ENCODE results near the gene NECTIN1. TPM values are rescaled to one million over a fixed set of nuclear protein-coding genes. Genes with fewer than 3 reads are reported as not detected.

NECTIN1 gene
- total RNA-seq, 1 experiment from 2014 or later: 1.1 TPM

- no peak for DNase-seq (ENCODE audit: low read depth)
- in situ Hi-C loops (cut with HindIII; ENCODE audit: low pct_unique_long_range_greater_than_20kb, low sequenced_read_pairs): no loop called here
These were observed 90.1 kb downstream of the NECTIN1 start for GRCh38 chr11:119638851-119639250.

DNA sequence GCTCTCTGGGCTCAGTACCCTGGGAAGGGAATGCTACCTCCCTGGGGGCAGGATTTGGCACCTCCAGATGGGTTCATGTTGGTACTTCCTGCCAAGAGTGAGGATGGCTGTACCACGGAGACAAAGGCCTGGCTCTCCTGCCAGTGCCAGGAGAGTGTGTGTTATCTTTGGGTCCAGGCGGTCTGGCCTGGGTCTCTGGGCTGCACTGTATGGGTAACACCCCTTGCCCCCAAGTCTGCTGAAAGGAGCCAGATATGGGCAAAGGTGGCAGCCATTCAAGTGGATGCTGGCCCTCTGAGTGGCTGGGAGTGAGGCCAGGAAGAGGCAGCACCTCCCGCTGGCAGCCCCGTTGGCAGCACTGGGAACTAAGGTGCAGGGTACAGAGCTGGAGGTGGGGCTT, 91.5 kb downstream of the NECTIN1 start:
- DNase-seq (ENCODE audit: low read depth): no peak
- in situ Hi-C loops (cut with HindIII; ENCODE audit: low pct_unique_long_range_greater_than_20kb, low sequenced_read_pairs): no loop called here

- in situ Hi-C loops (cut with HindIII; ENCODE audit: low pct_unique_long_range_greater_than_20kb, low sequenced_read_pairs): no loop called here
These were observed 93.2 kb downstream of the NECTIN1 start for GRCh38 chr11:119635776-119636175.

DNA sequence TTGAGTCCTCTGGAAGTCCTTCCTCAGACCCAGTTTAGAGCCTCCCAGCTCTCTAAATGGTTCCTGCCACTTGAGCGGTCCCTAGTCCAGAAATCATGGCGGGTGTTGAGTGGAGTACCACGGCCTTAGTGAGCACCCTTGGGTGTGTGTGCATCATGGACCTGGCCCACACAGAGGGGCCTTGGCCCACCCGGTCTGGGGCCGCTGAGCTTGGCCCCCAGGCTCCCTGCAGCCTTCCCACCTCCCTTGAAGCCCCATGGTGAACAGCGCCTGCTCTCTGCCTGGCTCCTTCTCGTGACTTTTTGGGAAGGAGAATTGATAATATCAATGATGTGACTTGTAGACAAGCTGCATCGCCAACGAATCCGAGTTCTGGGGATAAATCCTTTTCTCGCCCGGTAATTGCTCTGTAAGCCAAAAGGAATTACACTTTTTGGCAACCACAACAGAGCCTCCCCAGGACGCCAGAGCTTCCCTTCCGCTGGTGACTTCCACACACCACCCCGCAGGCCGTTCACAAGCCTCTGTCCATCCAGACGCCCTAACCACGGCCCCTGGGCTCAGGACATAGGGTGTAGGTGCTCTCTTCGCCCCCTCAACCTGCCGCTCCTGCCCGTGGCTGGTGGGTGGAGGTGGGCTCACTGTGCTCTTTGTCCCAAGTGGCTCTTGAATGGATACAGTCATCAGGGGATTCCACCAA, 93.8 kb downstream of the NECTIN1 start:
- DNase-seq (ENCODE audit: low read depth): no peak
- in situ Hi-C loops (cut with HindIII; ENCODE audit: low pct_unique_long_range_greater_than_20kb, low sequenced_read_pairs): no loop called here

More at GRCh38 chr11:119635776-119636175, 93.2 kb downstream of the NECTIN1 start:
- no peak for DNase-seq (ENCODE audit: low read depth)

DNA sequence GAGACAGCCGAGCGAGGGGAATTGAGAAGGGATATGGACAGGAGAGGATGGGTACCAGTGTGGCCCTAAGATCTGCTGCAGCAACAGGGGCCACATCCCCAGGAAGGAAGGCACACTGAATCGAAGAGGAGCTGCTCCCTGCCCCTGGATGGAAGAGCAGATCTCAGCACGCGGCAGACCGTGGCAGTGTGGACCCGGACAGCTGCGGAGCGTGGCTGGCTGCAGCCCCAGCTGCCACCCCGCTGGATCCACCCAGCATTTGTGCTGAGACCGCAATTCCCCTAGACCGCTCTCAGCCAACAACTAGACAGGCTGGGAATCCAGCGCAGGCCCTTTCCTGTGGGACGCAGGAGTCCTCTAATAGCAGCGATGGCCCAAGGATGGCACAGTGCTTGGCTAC, 94.7 kb downstream of the NECTIN1 start:
- in situ Hi-C loops (cut with HindIII; ENCODE audit: low pct_unique_long_range_greater_than_20kb, low sequenced_read_pairs): no loop called here
- DNase-seq (ENCODE audit: low read depth): no peak

DNA sequence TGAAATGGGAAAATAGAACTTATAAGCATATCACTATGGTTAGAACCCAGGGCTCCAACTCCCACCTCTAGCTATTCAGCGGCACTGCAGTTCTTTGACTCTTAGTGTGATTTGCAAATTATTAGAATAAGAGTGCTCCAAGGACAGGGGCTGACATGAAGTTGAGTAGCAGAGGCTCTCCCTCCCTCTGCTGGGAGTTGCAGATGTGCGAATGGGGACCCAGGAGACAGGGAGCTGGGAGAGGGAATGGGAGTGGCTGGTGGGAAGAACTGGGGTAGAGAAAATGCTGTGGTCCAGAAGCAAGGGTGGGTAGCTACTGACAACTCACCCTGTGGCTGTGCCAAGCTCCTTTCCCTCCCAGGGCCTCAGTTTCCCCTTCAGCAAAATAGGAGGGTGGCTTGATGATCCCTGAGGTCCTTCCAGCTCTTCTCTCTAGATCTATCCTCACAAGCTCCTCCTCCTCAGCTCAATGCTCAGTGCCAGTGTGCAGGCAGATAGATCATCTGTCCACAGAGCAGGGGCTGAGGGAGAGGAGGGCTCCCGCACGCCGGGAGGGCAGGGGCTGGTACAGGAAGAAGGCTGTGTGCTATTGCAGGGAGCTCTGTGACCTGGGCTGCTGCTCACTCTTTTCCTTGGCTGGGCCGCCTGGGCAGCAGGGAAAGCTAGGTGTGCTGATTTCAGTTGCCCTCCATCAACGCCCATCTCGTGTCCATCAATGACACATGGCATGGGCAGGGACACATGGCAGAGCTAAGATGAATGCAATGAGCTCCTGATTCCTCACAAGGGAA, 99.0 kb downstream of the NECTIN1 start:
- DNase-seq (ENCODE audit: low read depth): no peak
- in situ Hi-C loops (cut with HindIII; ENCODE audit: low pct_unique_long_range_greater_than_20kb, low sequenced_read_pairs): no loop called here

GRCh38 chr11:119629085-119629484, 99.9 kb downstream of the NECTIN1 start:
- DNase-seq (ENCODE audit: low read depth): no peak
- in situ Hi-C loops (cut with HindIII; ENCODE audit: low pct_unique_long_range_greater_than_20kb, low sequenced_read_pairs): no loop called here

- DNase-seq (ENCODE audit: low read depth): no peak
- in situ Hi-C loops (cut with HindIII; ENCODE audit: low pct_unique_long_range_greater_than_20kb, low sequenced_read_pairs): no loop called here
These were observed 101.7 kb downstream of the NECTIN1 start for GRCh38 chr11:119627286-119627685.

GRCh38 chr11:119626871-119627270, 102.1 kb downstream of the NECTIN1 start:
- in situ Hi-C loops (cut with HindIII; ENCODE audit: low pct_unique_long_range_greater_than_20kb, low sequenced_read_pairs): no loop called here

DNA sequence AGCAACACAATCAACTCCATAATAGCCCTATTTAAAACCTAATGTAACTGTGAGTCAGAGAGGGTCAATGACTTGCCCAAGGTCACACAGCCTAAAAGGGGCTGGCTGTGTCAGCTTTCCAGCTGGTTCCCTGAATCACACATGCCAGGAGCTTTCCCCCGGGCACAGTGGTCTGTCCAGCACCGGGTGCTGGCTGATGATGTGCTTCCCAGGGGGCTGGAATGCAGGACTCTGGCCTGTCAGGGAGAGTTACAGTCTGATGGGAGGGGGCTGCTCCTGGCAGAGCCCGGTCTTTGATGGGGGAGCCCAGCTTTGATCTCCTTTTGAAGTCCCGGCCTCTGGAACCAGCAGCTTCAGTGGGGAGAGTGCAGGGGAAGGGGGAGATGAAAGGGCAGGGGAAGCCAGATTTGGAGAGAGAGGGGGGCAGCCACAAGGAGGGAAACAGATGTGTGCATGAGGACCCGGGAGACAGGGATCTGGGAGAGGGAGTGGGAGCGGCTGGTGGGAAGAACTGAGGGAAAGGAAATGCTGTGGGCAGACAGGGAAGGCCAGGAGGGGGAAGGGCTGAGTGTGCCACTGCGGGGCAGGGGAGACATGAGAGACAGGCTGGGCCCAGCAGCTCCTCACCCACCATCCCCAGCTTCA, 102.7 kb downstream of the NECTIN1 start:
- in situ Hi-C loops (cut with HindIII; ENCODE audit: low pct_unique_long_range_greater_than_20kb, low sequenced_read_pairs): no loop called here
- DNase-seq (ENCODE audit: low read depth): no peak

More at GRCh38 chr11:119626871-119627270, 102.1 kb downstream of the NECTIN1 start:
- DNase-seq (ENCODE audit: low read depth): no peak

DNA sequence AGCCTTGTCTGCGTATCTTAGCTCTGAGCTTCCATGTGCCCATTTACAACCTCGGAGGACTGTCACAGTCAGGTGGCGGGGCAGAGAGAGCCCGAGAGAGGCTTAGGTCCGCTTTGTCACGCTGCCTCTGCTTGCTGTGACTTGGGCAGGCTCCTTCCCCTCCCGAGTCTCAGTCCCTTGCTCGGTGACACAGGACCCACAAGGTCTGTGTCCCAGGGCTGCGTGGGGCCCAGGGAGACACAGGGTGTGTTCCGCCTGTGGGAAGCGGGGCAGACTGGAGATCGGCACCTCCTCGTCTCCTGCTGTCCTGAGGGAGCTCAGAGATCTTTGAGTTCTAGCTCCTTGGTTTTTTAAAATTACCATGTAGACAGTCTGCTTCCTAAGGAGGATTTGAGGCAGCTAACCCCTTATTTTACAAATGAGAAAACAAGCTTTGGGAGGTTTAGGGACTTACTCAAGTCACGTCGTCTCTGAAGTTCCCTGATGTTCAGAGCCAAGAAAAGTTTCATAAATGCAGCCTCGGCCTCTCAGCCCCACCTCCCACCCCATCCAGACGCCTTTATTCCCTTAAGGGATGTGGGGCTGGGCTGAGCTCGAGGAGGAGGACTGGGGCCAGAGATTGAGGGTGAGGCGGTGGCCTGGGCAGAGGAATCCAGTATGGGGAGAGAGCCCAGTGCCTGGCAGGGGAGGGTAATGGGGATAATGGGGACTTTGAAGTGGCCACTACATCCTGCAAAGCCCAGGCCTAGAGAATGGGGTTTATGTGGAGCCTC, 103.6 kb downstream of the NECTIN1 start:
- in situ Hi-C loops (cut with HindIII; ENCODE audit: low pct_unique_long_range_greater_than_20kb, low sequenced_read_pairs): no loop called here
- no peak for DNase-seq (ENCODE audit: low read depth)

GRCh38 chr11:119624629-119625028, 104.4 kb downstream of the NECTIN1 start:
- DNase-seq (ENCODE audit: low read depth): no peak
- in situ Hi-C loops (cut with HindIII; ENCODE audit: low pct_unique_long_range_greater_than_20kb, low sequenced_read_pairs): no loop called here

- in situ Hi-C loops (cut with HindIII; ENCODE audit: low pct_unique_long_range_greater_than_20kb, low sequenced_read_pairs): no loop called here
These were observed 104.8 kb downstream of the NECTIN1 start for GRCh38 chr11:119624102-119624615.

GRCh38 chr11:119623682-119624081, 105.3 kb downstream of the NECTIN1 start:
- in situ Hi-C loops (cut with HindIII; ENCODE audit: low pct_unique_long_range_greater_than_20kb, low sequenced_read_pairs): no loop called here
- no peak for DNase-seq (ENCODE audit: low read depth)

More at GRCh38 chr11:119624102-119624615, 104.8 kb downstream of the NECTIN1 start:
- DNase-seq (ENCODE audit: low read depth): no peak

DNA sequence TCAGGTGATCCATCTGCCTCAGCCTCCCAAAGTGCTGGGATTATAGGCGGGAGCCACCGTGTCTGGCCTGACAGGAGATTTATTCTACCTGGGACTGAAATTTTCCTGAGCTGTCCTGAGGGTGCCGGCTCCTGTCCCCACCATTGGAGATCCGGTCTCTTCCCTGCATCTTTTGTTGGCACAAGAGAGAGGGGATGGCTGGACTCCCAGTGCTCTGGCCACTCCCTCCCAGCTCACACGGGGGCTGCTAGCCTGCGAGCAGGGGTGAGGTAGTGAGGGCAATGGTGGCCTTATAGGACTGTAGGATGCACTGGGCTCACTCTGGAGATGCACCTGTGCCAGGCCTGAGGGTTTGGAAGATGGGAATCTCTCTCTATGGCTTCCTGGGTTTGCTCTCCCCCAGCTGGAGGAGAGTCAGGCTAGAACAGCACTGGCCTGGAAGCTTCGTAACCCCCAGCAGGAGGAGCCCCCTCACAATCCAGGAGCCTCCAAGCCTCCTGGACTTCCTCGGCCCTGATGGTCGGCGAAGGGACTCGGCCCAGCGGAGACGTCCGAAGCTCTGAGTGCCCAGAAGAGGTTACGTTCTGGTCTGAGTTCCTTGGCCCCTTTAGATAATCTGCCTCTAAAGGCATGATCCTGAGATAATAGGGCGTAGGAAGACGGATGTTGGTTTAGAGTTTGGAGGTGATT, 106.4 kb downstream of the NECTIN1 start:
- DNase-seq (ENCODE audit: low read depth): no peak

DNA sequence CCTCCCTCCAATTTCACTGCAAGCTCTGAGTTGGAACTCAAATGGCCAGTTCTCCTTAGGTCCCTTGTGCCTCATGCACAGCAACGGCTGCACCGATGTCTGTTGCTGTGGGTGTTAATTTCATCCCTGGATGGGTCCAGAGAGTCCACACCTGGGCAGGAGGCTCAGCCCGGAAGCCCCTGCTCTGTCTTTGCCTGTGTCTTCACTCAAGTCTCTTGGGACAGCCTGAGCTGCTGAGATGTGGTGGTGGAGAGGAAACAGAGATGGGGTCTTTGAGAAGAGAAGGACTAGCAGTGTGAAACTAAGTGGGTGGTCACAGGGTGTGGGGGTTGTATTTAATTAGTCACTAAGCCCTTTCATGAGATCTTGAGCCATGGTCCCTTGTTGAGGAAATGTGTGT, 109.3 kb downstream of the NECTIN1 start:
- DNase-seq (ENCODE audit: low read depth): no peak
- in situ Hi-C loops (cut with HindIII; ENCODE audit: low pct_unique_long_range_greater_than_20kb, low sequenced_read_pairs): no loop called here

More for the DNA sequence above, 106.4 kb downstream of the NECTIN1 start:
- in situ Hi-C loops (cut with HindIII; ENCODE audit: low pct_unique_long_range_greater_than_20kb, low sequenced_read_pairs): no loop called here

DNA sequence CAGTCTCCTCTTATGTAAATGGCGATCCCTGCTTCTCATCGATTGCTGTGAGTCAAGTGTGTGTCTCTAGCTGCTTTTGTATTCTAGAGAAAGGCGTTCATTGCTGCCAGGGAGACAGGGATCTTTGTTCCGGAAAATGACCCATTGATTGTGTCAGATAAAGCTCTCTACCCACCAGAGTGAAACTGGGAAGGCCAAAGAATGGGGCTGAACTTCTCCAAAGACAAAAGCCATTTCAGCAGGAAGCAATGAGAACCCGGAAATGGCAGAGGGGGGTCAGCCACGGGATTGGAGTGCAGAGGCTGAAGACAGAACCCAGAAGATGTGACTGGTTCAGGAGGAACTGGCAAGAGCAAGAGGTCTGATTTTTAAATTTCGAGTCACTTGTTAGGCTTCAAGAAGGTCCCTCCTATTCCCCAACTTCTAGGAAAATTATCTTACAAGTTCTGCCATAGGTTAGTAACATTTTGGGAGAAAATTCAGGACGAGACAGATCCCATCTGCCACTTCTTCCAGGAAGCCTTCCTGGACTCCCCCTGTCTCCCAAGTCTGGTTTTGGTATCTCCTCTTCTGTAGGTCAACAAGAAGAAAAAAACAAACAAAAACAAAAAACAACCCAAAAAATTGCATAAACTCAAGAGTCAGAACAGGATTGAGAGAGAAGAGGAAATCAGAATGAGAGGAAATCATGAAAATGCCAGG, 110.6 kb downstream of the NECTIN1 start:
- no peak for DNase-seq (ENCODE audit: low read depth)
- in situ Hi-C loops (cut with HindIII; ENCODE audit: low pct_unique_long_range_greater_than_20kb, low sequenced_read_pairs): no loop called here

Measured in Caki2 (cell line).